CD4-positive, alpha-beta memory T cell (primary cell): Measurements from ENCODE around the gene SSTR4. TPM values are rescaled to one million over a fixed set of nuclear protein-coding genes. Genes with fewer than 3 reads are reported as not detected.

Source experiments
- CTCF ChIA-PET: fragments of 350-600 bp; sonication (Branson Sonifier 250); formaldehyde crosslinking; loops from one replicate; lab custom pipeline; 2021; ENCODE audit warnings: inconsistent platforms; ENCODE audit not compliant: partially characterized antibody; lab: Charles Lee
- POLR2A ChIA-PET: fragments of 350-600 bp; sonication (Branson Sonifier 250); formaldehyde crosslinking; loops from one replicate; lab custom pipeline; 2021; ENCODE audit not compliant: partially characterized antibody; lab: Charles Lee
- DNase-seq, 5 donors: peaks; one replicate each; pipeline versions ENCODE4 v3.0.0 to v3.0.0-alpha.2; 2020 to 2022; ENCODE audit warnings: mixed read lengths in 1 of 5
- H3K27ac ChIP-seq: one replicate; pipeline ENCODE4 v1.7.0; 2013; ENCODE audit warnings: low read depth, low read length
- H3K27me3 ChIP-seq: 2 replicates; pipeline ENCODE4 v1.7.0; 2013; ENCODE audit warnings: mild to moderate bottlenecking, low read length, moderate library complexity; ENCODE audit not compliant: insufficient read depth
- H3K36me3 ChIP-seq: 2 replicates; pipeline ENCODE4 v1.7.0; 2013; ENCODE audit warnings: mild to moderate bottlenecking, low read length, moderate library complexity; ENCODE audit not compliant: insufficient read depth
- H3K4me1 ChIP-seq: 2 replicates; pipeline ENCODE4 v1.7.0; 2013; ENCODE audit warnings: mild to moderate bottlenecking, low read length, moderate library complexity; ENCODE audit not compliant: insufficient read depth
- H3K4me3 ChIP-seq, 2 donors: one replicate each; pipeline ENCODE4 v1.7.0; 2013; ENCODE audit warnings: low read length in 2 of 2, mild to moderate bottlenecking in 1 of 2
- H3K9me3 ChIP-seq, 2 donors: one replicate each; pipeline ENCODE4 v1.7.0; 2013; ENCODE audit warnings: low read length in 2 of 2, control low read depth in 1 of 2; ENCODE audit not compliant: control insufficient read depth in 1 of 2
- H3K27ac Mint-ChIP-seq, 7 donors: one replicate each; pipeline ENCODE4 v1.8.0; 2020 to 2021; ENCODE audit warnings: mixed read lengths in 7 of 7, mild to moderate bottlenecking in 6 of 7, inconsistent platforms in 3 of 7, moderate library complexity in 3 of 7
- H3K27me3 Mint-ChIP-seq, 2 donors: one replicate each; pipeline ENCODE4 v1.8.0; 2020 to 2021; ENCODE audit warnings: mixed read lengths in 2 of 2
- H3K36me3 Mint-ChIP-seq, 2 donors: one replicate each; pipeline ENCODE4 v1.8.0; 2020 to 2021; ENCODE audit warnings: mixed read lengths in 2 of 2, inconsistent platforms in 1 of 2, mild to moderate bottlenecking in 1 of 2
- H3K4me1 Mint-ChIP-seq, 4 donors: one replicate each; pipeline ENCODE4 v1.8.0; 2020 to 2021; ENCODE audit warnings: mixed read lengths in 4 of 4, mild to moderate bottlenecking in 1 of 4
- H3K4me3 Mint-ChIP-seq, 8 donors: one replicate each; pipeline ENCODE4 v1.8.0; 2020 to 2021; ENCODE audit warnings: mixed read lengths in 8 of 8, mild to moderate bottlenecking in 7 of 8, moderate library complexity in 6 of 8, inconsistent platforms in 3 of 8
- H3K9me3 Mint-ChIP-seq, 8 donors: one replicate each; pipeline ENCODE4 v1.8.0; 2020 to 2021; ENCODE audit warnings: mixed read lengths in 8 of 8, mild to moderate bottlenecking in 5 of 8, inconsistent platforms in 3 of 8, moderate library complexity in 1 of 8
- intact Hi-C: fragments of 100-400 bp; cut with micrococcal nuclease; formaldehyde crosslinking; loops from one replicate; pipeline ENCODE4 v1.15.1; 2023
- polyA plus RNA-seq, 2 donors: library from polyadenylated mRNA; unstranded; fragments of 300-500 nt; fragmentation: Illumina TruSeq; gene quantifications; one replicate each; pipeline ENCODE4 v1.2.3, GENCODE V29; 2021
- total RNA-seq, 2 experiments: library from RNA; stranded (reverse); gene quantifications; one replicate each; pipeline ENCODE4 v1.2.3, GENCODE V29; 2021

The SSTR4 gene
- total and polyA plus RNA-seq, 4 experiments from 2014 or later: not detected

DNA sequence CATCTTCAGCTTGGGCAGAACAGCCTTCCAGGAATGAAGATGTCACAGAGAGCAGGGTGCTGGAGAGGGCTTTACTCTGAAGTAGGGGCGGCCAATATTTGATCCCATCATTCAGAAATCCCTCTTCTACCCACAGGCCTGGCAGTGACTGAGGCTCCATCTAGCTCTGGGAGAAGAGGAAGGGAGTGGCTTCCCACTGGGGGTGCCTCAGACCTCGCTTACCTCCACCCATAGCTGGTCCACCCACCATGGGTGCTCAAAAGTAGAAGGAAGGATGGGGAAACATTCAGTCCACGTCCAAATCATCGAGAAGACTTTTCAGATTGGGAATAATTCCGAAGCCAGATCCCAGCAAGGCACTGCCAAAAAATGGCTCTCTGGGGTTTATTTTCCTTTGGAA is 26.1 kb downstream of the SSTR4 start:
- Mint-ChIP-seq H3K36me3 (no peaks in the 10 kb centered on the region), H3K4me3 (no peak overlapping the region), H3K4me1 (no peaks in the 10 kb centered on the region), H3K27me3 (peaks cover 1 to 9% of the 10 kb centered on the region in 2 donors), H3K27ac (no peak overlapping the region), H3K9me3 (peaks cover 0 to 1% (median 0%) of the 10 kb centered on the region in 8 donors)
- H3K36me3 ChIP-seq: no peaks in the 10 kb centered on the region
- intact Hi-C loops: no loop called here
- no peaks in the 10 kb centered on the region for H3K9me3 ChIP-seq
- no peaks in the 10 kb centered on the region for H3K27me3 ChIP-seq
- DNase-seq: no peak
- no peak overlapping the region for H3K27ac ChIP-seq
- H3K4me3 ChIP-seq: no peak overlapping the region
- no peaks in the 10 kb centered on the region for H3K4me1 ChIP-seq
- CTCF ChIA-PET: no interaction called here
- POLR2A ChIA-PET: no interaction called here

DNA sequence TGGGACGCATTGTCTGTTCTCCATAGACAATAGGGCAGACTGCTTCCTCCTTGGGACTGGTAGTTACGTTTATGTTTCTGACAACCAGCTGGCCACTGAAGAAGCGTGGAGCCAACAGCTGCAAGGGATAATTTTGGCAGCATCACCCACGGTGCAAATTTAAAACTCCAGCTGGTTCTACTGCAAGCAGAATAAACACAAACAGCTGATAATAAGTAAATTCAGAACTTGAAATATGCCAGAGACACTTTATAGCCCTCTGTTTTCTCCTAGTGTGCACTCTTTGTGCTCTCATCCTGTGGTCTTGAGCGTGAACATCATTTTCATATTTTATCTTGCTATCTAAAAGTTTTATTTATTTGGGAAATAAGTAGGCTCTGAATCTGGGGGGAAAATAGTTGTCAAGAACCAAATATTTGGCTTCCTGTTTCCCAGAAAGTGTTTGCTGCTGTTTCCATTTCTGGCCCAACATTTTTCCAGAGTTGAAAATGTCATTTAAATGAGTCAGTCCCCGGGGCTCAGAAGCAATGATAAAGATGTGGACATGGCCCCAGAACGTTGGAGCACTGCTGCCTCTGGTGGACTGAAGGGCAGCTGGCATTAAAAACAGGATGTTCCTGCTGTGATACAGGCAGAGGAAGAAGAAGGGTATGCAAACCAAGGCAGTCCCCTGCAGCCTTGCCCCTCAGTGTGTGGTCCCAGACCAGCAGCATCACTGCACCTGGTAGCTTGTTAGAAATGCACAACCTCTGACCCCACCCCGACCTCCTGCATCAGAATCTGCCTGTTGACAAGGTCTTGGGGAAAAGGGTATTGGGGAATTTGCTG is 26.8 kb downstream of the SSTR4 start:
- POLR2A ChIA-PET: no interaction called here
- H3K36me3 Mint-ChIP-seq: no peaks in the 10 kb centered on the region
- no peak for DNase-seq
- CTCF ChIA-PET: no interaction called here
- no peaks in the 10 kb centered on the region for H3K27me3 ChIP-seq
- H3K36me3 ChIP-seq: no peaks in the 10 kb centered on the region
- no peaks in the 10 kb centered on the region for H3K4me1 Mint-ChIP-seq
- no peak overlapping the region for H3K4me3 ChIP-seq
- no peak overlapping the region for H3K27ac ChIP-seq
- no peaks in the 10 kb centered on the region for H3K9me3 ChIP-seq
- peaks cover 1 to 9% of the 10 kb centered on the region in 2 donors for H3K27me3 Mint-ChIP-seq
- intact Hi-C loops: no loop called here
- H3K9me3 Mint-ChIP-seq: peaks cover 0 to 2% (median 0%) of the 10 kb centered on the region in 8 donors
- H3K4me1 ChIP-seq: no peaks in the 10 kb centered on the region
- H3K27ac Mint-ChIP-seq: no peak overlapping the region
- no peak overlapping the region for H3K4me3 Mint-ChIP-seq

DNA sequence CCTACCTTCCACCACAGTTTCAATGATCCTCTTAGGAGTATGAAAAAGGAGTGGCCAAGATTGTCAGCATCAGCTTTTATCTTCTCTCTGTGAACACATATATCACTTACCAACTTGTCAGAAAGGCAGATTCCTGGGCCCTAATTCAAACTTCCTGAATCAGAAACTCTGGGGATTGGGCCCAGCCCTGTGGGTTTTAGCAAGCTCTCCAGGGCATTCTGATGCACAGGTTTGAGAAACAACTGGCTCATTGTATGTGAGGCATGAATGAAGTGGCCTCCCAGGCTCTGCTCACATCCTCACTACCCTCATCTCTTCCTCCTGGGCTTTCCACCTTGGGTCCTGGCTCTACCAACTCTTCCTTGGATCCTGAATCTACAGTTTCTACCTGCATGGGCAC is 27.5 kb downstream of the SSTR4 start:
- no peaks in the 10 kb centered on the region for H3K4me1 Mint-ChIP-seq
- H3K9me3 Mint-ChIP-seq: peaks cover 0 to 2% (median 0%) of the 10 kb centered on the region in 8 donors
- no peaks in the 10 kb centered on the region for H3K9me3 ChIP-seq
- no peak overlapping the region for H3K4me3 Mint-ChIP-seq
- H3K27me3 Mint-ChIP-seq: peaks cover 1 to 7% of the 10 kb centered on the region in 2 donors
- H3K4me1 ChIP-seq: no peaks in the 10 kb centered on the region
- no peak overlapping the region for H3K27ac ChIP-seq
- CTCF ChIA-PET: no interaction called here
- no peaks in the 10 kb centered on the region for H3K36me3 ChIP-seq
- H3K27me3 ChIP-seq: no peaks in the 10 kb centered on the region
- intact Hi-C loops: no loop called here
- POLR2A ChIA-PET: no interaction called here
- H3K4me3 ChIP-seq: no peak overlapping the region
- no peaks in the 10 kb centered on the region for H3K36me3 Mint-ChIP-seq
- DNase-seq: no peak
- H3K27ac Mint-ChIP-seq: no peak overlapping the region

DNA sequence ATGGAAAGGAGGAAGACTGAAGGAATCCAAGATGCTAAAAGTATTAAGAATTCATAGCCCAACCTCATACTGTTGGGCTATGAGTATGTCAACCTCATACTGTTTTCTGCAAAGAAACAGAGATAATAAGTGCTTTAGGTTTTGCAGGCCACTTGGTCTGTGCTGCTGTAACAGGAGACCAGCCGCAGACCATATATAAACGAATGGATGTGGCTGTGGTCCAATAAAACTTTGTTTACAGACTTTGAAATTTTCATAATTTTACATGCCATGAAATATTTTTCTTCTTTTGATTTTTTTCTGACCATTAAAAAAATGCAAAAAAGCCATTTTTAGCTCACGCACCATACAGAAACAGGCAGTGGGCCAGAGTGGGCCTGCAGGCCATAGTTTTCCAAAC is 28.1 kb downstream of the SSTR4 start:
- intact Hi-C loops: no loop called here
- CTCF ChIA-PET: no interaction called here
- H3K27ac Mint-ChIP-seq: no peak overlapping the region

DNA sequence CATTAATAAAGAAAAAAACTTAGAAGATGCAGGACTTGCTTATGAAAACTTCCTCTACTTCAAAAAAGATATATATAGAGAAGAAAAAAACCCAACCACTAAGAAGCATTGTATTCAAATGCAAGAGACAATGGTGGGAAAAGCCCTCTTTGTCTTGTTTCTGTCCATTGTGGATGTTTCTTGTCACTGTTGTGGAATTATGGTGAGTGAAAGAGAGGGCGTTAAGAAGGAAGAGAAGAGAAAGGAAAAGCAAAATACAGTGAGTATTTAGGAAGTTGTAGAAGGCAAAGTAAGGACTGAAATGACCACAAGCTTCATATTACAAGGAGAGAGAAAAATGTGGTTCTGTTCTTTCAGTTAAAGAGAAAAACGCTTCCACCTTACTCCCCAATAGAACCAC is 28.5 kb downstream of the SSTR4 start:
- no peaks in the 10 kb centered on the region for H3K9me3 ChIP-seq
- no peaks in the 10 kb centered on the region for H3K36me3 Mint-ChIP-seq
- no peak overlapping the region for H3K4me3 Mint-ChIP-seq
- ChIA-PET POLR2A (no interaction called here), CTCF (no interaction called here)
- no peak overlapping the region for H3K27ac ChIP-seq
- H3K9me3 Mint-ChIP-seq: peaks cover 0 to 2% (median 0%) of the 10 kb centered on the region in 8 donors
- no peak for DNase-seq
- no peaks in the 10 kb centered on the region for H3K36me3 ChIP-seq
- intact Hi-C loops: no loop called here
- peaks cover 1 to 7% of the 10 kb centered on the region in 2 donors for H3K27me3 Mint-ChIP-seq
- no peaks in the 10 kb centered on the region for H3K27me3 ChIP-seq
- no peaks in the 10 kb centered on the region for H3K4me1 Mint-ChIP-seq
- H3K4me1 ChIP-seq: no peaks in the 10 kb centered on the region
- no peak overlapping the region for H3K4me3 ChIP-seq
- H3K27ac Mint-ChIP-seq: no peak overlapping the region

More for the DNA sequence above, 28.1 kb downstream of the SSTR4 start:
- H3K36me3 ChIP-seq: no peaks in the 10 kb centered on the region
- no peak overlapping the region for H3K27ac ChIP-seq
- no peaks in the 10 kb centered on the region for H3K27me3 ChIP-seq
- H3K9me3 ChIP-seq: no peaks in the 10 kb centered on the region
- no peak overlapping the region for H3K4me3 ChIP-seq
- POLR2A ChIA-PET: no interaction called here
- peaks cover 1 to 7% of the 10 kb centered on the region in 2 donors for H3K27me3 Mint-ChIP-seq
- H3K4me1 ChIP-seq: no peaks in the 10 kb centered on the region
- no peak for DNase-seq
- no peak overlapping the region for H3K4me3 Mint-ChIP-seq
- H3K4me1 Mint-ChIP-seq: no peaks in the 10 kb centered on the region
- peaks cover 0 to 2% (median 0%) of the 10 kb centered on the region in 8 donors for H3K9me3 Mint-ChIP-seq
- no peaks in the 10 kb centered on the region for H3K36me3 Mint-ChIP-seq

DNA sequence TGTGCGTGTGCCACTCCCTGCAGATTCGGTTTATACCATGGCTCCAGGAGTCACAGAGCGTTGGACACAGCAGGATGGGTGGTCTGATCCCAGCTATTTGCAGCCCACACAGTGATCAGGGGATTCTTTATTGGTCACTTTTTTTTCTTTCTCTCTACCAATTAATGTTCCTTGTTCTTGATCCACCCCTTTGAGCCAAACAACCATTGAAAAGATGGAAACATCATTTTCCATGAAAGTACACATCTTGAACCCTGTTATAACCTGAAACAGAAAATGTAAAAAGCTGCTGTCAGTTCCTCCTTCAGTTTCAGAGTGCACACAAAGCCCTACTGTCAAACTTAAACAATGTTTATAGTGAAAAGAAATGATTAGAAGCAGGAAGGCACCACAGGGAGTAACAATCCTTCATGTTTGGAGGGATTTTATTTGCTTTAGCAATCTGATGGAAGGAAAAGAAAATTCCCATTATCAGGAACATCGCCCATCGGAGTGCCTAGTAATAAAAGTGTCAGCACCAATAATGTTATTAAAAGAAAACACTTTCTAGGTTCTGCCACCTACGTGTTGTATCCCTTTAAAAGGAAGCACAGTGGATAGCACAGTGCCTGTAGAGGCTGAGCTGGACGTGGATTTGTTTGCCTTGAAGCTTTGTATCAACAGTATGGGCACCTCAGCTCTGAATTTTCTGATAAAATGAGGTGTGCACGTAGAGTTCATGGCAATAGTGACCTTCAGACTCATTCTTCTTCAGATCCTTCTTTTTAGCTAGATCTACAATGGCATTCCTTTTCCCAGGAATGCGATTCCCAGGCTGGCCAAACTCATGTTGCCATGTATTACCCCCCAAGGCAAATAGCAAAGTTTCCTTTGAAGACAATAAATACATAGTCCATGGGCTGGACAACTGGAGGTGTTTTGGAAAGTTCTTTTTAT is 30.4 kb downstream of the SSTR4 start:
- intact Hi-C loops: no loop called here
- no peak overlapping the region for H3K4me3 Mint-ChIP-seq

DNA sequence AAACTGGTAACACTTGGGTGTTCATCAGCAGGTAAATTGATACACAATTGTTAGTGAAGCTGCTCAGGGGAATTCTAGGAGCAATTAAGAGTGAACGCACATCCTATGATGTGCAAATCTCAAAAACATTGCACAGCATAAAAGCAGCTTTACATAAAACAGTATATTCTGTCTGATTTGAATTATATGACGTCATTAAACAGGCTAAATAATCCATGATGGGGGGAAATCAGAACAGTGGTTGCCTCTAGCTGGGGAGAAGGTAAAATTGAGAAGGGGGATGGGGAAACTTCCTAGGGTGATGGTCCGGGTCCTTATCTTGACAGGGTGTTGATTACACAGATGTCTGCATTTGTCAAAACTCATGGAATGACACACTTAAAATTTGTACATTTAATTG is 31.7 kb downstream of the SSTR4 start:
- DNase-seq: no peak
- H3K4me1 ChIP-seq: no peaks in the 10 kb centered on the region
- Mint-ChIP-seq H3K4me3 (no peak overlapping the region), H3K4me1 (no peaks in the 10 kb centered on the region), H3K36me3 (no peaks in the 10 kb centered on the region), H3K9me3 (peaks cover 0 to 2% (median 0%) of the 10 kb centered on the region in 8 donors), H3K27me3 (peaks cover 0 to 6% of the 10 kb centered on the region in 2 donors), H3K27ac (no peak overlapping the region)
- no peaks in the 10 kb centered on the region for H3K9me3 ChIP-seq
- H3K36me3 ChIP-seq: no peaks in the 10 kb centered on the region
- POLR2A ChIA-PET: no interaction called here
- no peak overlapping the region for H3K4me3 ChIP-seq
- CTCF ChIA-PET: no interaction called here
- no peaks in the 10 kb centered on the region for H3K27me3 ChIP-seq
- H3K27ac ChIP-seq: no peak overlapping the region
- intact Hi-C loops: no loop called here

More for the DNA sequence above, 30.4 kb downstream of the SSTR4 start:
- no peak overlapping the region for H3K4me3 ChIP-seq
- Mint-ChIP-seq H3K36me3 (no peaks in the 10 kb centered on the region), H3K9me3 (peaks cover 0 to 2% (median 0%) of the 10 kb centered on the region in 8 donors), H3K27me3 (peaks cover 0 to 6% of the 10 kb centered on the region in 2 donors), H3K4me1 (no peaks in the 10 kb centered on the region), H3K27ac (no peak overlapping the region)
- no peaks in the 10 kb centered on the region for H3K27me3 ChIP-seq
- POLR2A ChIA-PET: no interaction called here
- no peaks in the 10 kb centered on the region for H3K9me3 ChIP-seq
- H3K36me3 ChIP-seq: no peaks in the 10 kb centered on the region
- H3K27ac ChIP-seq: no peak overlapping the region
- no peaks in the 10 kb centered on the region for H3K4me1 ChIP-seq
- no peak for DNase-seq
- CTCF ChIA-PET: no interaction called here
